ENCODE measurements around the gene SPEG.

SPEG gene

DNA sequence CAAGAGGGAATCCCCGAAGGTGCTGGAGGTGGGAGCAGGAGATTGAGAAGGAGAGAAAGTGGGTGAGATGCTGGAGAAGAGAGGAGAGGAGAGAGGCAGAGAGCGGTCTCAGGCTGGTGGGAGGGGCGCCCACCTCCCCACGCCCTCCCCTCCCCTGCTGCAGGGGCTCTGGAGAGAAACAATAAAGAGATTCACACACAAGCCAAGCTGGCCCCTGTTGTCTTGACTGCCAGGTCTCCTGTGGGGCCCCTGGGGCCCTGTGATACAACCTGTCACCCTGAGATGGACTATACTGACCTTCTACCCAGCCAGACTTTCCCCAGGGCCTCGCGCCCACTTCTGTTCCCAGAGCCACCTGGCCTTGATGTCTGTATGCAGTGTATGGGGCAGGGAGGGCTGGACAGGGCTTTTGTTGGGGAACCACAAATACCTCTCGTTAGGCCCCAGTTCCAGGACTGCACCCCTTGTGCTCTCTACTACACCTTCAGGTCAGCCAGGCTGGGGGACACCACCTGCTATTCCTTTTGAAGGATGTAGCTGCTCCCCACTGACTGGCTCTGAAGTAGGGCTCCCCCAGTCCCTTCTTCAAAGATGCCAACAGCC lies 8.0 kb upstream of the SPEG start:
- Histone ChIP-seq H3K27me3 (replicated peaks; ENCODE audit: control insufficient read depth, insufficient read depth, low read length) (no peaks in the 10 kb centered on the region), H3K9ac (ENCODE audit: low read length) (no peak overlapping the region), H3K4me1 (ENCODE audit: control insufficient read depth, insufficient read depth, low read length) (peaks cover 16% of the 10 kb centered on the region), H3K36me3 (ENCODE audit: control insufficient read depth, insufficient read depth, low read length, severe bottlenecking) (no peaks in the 10 kb centered on the region), H3K4me3 (ENCODE audit: low read length) (no peak overlapping the region), H3K9me3 (ENCODE audit: control insufficient read depth, low read length) (no peaks in the 10 kb centered on the region)
- DNase-seq (ENCODE audit: low read depth), result no peak

DNA sequence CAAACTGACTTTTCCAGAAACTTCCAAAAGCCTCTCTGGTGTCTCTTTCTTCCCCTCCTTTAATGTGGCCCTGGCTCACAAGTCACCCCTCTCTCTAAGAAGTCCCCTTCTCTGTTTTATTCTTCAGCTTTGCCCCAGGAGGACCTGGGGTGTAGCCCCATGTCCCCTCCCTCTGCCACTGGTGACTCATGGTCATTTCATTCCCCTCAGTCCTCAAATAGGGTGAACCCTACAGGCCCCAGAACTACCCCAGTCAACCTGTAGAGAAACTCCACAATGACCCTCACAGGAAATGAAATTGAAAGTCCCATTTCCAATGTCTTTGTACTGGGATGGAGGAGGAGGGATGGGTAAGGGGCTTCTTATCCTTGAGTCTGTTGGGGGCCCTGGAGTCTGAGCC lies 6.2 kb upstream of the SPEG start:
- Histone ChIP-seq H3K4me3 (ENCODE audit: low read length) (no peak overlapping the region), H3K4me1 (ENCODE audit: control insufficient read depth, insufficient read depth, low read length) (peaks cover 16% of the 10 kb centered on the region), H3K36me3 (ENCODE audit: control insufficient read depth, insufficient read depth, low read length, severe bottlenecking) (no peaks in the 10 kb centered on the region), H3K9me3 (ENCODE audit: control insufficient read depth, low read length) (no peaks in the 10 kb centered on the region), H3K27me3 (replicated peaks; ENCODE audit: control insufficient read depth, insufficient read depth, low read length) (no peaks in the 10 kb centered on the region), H3K9ac (ENCODE audit: low read length) (no peak overlapping the region)
- DNase-seq (ENCODE audit: low read depth), result no peak

DNA sequence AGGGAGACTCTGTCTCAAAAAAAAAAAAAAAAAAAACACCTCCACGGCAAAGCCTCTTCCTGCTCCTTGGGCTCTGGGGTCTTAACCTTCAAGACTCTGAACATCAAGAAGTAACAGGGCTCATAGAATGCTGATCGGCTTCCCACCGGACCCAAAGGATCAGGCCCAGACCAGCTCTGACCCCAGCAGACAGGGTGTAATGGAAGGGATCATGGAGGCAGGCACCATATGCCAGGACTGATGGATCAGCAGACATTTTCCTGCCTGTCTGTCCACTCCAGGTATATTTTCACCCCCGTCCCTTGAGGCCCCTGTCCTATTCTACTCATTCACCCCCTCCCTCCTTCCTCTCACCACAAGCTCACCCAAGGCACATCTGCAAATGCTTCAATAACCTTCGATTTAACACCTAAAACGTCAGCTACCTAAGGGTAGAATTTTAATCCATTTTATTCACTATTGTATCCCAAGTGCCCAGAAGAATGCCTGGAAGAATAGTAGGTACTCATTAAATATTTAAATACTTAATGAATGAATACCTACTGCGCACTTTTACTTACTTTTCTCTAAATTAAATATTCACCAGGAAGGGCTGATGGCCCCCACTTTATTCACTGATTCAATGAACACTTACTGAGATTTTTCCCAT lies 4.6 kb upstream of the SPEG start:
- Histone ChIP-seq H3K9ac (ENCODE audit: low read length) (no peak overlapping the region), H3K4me3 (ENCODE audit: low read length) (no peak overlapping the region), H3K4me1 (ENCODE audit: control insufficient read depth, insufficient read depth, low read length) (peaks cover 7% of the 10 kb centered on the region), H3K9me3 (ENCODE audit: control insufficient read depth, low read length) (no peaks in the 10 kb centered on the region), H3K36me3 (ENCODE audit: control insufficient read depth, insufficient read depth, low read length, severe bottlenecking) (no peaks in the 10 kb centered on the region), H3K27me3 (replicated peaks; ENCODE audit: control insufficient read depth, insufficient read depth, low read length) (no peaks in the 10 kb centered on the region)
- DNase-seq (ENCODE audit: low read depth), result no peak

DNA sequence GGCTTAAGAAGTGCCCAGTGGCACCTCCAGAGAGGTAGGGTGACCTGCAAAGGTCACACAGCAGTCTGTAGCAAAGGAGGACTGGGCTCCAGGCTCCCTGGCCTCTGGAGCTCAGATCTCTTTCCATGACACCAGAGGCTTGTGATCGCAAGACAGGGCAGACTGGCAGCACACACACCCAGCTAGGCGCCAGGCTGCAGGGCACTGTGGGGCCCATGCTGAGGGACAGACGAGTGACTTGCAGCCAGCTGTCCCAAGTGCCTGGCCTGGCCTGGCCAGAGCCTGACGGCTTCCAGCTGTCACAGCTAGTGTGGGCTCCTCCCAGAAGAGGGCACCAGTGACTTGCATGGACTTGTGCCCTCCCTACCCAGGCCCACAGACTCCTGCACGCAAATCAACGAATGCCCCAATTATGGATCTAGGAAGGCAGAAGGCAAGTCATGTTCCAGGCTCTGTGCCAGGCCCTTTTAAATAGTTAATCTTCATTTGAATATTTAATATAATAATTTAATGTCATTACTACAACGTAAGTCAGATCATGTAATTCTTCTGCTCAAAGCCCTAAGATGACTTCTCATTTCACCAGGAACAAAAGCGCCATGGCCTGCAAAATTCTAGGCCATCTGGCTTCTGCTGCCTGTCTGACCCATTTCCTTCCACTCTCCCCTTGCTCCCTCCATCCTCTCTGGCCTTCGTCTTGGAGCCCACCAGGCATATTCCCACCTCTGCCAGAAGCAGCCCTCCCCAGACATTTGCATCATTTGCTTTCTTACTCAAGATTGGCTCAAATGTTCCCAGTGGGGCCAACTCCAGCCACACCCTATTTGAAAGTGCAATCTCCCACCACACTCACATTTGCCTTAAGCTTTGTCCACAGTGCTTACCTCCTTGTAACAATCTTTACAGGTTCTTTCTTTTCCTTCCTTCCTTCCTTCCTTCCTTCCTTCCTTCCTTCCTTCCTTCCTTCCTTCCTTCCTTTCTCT lies 3.7 kb upstream of the SPEG start:
- Histone ChIP-seq H3K27me3 (replicated peaks; ENCODE audit: control insufficient read depth, insufficient read depth, low read length) (peaks cover 6% of the 10 kb centered on the region), H3K4me1 (ENCODE audit: control insufficient read depth, insufficient read depth, low read length) (peaks cover 7% of the 10 kb centered on the region), H3K36me3 (ENCODE audit: control insufficient read depth, insufficient read depth, low read length, severe bottlenecking) (no peaks in the 10 kb centered on the region), H3K9ac (ENCODE audit: low read length) (no peak overlapping the region), H3K9me3 (ENCODE audit: control insufficient read depth, low read length) (no peaks in the 10 kb centered on the region), H3K4me3 (ENCODE audit: low read length) (no peak overlapping the region)
- peak; percentile 72 for DNase-seq (ENCODE audit: low read depth)

DNA sequence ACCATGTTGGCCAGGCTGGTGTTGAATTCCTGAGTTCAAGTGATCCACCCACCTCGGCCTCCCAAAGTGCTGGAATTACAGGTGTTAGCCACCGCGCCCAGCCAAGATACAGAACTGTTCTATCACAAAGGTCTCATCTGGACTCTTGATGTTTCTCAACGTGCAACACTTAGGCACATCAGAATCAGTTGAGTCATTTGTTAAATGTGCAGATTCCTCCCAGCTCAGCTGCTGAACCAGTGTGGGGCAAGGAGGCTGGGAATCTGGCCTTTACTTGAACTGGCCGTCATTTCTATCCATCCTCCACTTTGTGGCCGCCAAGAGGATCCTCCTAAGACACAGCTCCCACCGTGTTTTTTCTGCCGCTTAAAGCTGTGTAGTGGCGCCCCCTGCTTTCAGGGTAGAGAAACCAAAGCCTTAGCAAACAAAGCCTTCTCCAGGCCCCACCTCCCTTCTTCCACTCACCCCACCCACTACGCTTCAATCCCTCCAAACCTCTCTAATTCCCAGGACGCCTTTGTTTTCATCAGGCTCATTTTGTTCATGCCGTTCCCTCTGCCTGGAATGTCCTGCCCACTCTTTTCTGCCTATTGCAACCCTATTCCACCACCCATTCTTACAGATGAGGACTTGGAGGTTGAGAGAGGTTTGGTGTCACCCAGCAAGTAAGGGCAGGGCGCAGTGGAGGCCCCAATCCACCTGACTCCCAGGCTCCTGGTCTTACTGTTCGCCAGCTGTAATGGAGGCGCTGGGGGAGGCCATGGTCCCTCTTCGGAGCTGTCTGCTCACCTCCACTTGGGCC lies 776 bp upstream of the SPEG start:
- no peaks in the 10 kb centered on the region for H3K9me3 ChIP-seq (ENCODE audit: control insufficient read depth, low read length)
- H3K4me3 ChIP-seq (ENCODE audit: low read length), result no peak overlapping the region

DNA sequence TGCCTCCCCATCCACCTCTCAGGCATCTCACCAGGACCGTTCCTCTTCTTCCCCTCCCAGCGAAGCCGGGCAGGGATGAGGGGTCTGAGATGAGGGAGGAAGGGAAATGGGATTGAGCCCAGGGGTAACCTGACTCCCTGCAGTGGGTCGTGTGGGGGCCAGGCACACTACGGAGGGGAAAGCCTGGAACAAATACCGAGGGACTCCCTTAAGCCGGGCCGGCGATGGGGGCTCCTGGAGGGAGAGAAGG lies 250 bp upstream of the SPEG start:
- Histone ChIP-seq H3K4me3 (ENCODE audit: low read length) (no peak overlapping the region), H3K36me3 (ENCODE audit: control insufficient read depth, insufficient read depth, low read length, severe bottlenecking) (no peaks in the 10 kb centered on the region), H3K9me3 (ENCODE audit: control insufficient read depth, low read length) (no peaks in the 10 kb centered on the region), H3K9ac (ENCODE audit: low read length) (peak overlapping the region; percentile 49), H3K27me3 (replicated peaks; ENCODE audit: control insufficient read depth, insufficient read depth, low read length) (peaks cover 6% of the 10 kb centered on the region), H3K4me1 (ENCODE audit: control insufficient read depth, insufficient read depth, low read length) (peaks cover 7% of the 10 kb centered on the region)
- DNase-seq (ENCODE audit: low read depth), result no peak

More for the DNA sequence above, 776 bp upstream of the SPEG start:
- peaks cover 6% of the 10 kb centered on the region for H3K27me3 ChIP-seq (replicated peaks; ENCODE audit: control insufficient read depth, insufficient read depth, low read length)
- DNase-seq (ENCODE audit: low read depth), result peak; percentile 26
- H3K9ac ChIP-seq (ENCODE audit: low read length), result peak overlapping the region; percentile 49
- H3K36me3 ChIP-seq (ENCODE audit: control insufficient read depth, insufficient read depth, low read length, severe bottlenecking), result no peaks in the 10 kb centered on the region
- H3K4me1 ChIP-seq (ENCODE audit: control insufficient read depth, insufficient read depth, low read length), result peaks cover 7% of the 10 kb centered on the region

DNA sequence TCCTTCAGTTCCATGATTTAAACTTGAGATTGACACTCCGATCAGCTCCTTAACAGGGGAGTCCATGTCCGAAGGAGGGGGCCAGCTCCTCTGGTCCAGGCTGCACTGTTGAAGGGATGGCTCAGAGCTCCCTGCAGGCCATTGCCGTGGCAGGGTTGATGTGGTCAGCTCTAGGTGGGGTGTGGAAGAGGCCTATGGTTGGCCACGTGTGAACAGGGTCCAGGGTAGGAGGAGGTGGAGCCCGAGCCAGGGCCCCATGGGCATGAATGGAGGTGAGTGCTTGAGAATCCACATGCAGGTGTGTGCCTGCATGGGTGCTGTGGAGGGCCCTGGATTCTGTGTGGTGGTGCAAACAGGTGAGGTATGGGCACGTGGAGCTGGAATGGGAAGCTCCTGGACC lies 1.1 kb downstream of the SPEG start:
- no peaks in the 10 kb centered on the region for H3K9me3 ChIP-seq (ENCODE audit: control insufficient read depth, low read length)
- peaks cover 6% of the 10 kb centered on the region for H3K27me3 ChIP-seq (replicated peaks; ENCODE audit: control insufficient read depth, insufficient read depth, low read length)
- H3K36me3 ChIP-seq (ENCODE audit: control insufficient read depth, insufficient read depth, low read length, severe bottlenecking), result no peaks in the 10 kb centered on the region
- no peak for DNase-seq (ENCODE audit: low read depth)
- H3K4me1 ChIP-seq (ENCODE audit: control insufficient read depth, insufficient read depth, low read length), result peaks cover 2% of the 10 kb centered on the region
- no peak overlapping the region for H3K9ac ChIP-seq (ENCODE audit: low read length)
- H3K4me3 ChIP-seq (ENCODE audit: low read length), result no peak overlapping the region

DNA sequence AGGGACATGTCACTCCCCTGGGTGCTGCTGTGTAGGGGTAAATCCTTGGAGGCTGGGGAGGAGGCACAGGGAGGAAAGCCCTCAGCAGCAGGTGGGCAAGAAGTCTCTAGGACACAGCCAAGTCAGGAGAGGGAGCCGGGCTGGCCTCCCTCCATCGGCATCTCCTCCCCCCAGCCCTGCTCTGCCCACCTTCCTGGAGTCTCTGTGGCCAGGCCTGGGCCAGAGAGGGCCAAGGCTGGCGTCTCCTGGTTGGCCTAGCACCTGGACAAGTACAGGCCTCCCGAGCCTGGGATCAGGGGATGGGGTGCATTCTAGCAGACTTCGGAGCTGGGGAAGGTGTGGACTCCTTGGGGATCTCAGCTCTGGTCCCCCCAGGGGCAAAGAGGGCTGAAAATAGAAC lies 1.8 kb downstream of the SPEG start:
- Histone ChIP-seq H3K4me1 (ENCODE audit: control insufficient read depth, insufficient read depth, low read length) (peaks cover 7% of the 10 kb centered on the region), H3K9me3 (ENCODE audit: control insufficient read depth, low read length) (no peaks in the 10 kb centered on the region), H3K9ac (ENCODE audit: low read length) (no peak overlapping the region), H3K36me3 (ENCODE audit: control insufficient read depth, insufficient read depth, low read length, severe bottlenecking) (no peaks in the 10 kb centered on the region), H3K4me3 (ENCODE audit: low read length) (no peak overlapping the region), H3K27me3 (replicated peaks; ENCODE audit: control insufficient read depth, insufficient read depth, low read length) (peaks cover 6% of the 10 kb centered on the region)
- no peak for DNase-seq (ENCODE audit: low read depth)

DNA sequence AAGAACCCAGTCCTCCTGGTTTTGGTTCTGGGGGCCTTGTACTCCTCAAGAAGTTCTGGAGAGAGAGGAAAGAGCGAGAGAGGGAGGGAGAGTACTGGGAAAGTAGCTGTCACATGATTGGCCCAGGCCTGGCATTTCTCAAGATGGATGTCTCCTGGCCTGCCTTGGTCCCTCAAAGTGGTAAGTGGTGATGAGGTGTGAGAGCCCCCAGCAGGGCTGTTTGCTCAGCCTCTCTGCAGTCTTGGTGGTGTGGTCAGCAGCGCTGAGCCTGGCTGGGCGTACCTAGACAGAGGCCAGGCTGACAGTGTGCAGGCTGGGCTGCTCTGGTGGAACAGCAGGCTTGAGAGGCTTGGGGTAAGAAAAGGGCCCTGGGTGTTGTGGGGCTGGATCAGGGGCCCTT lies 2.5 kb downstream of the SPEG start:
- DNase-seq (ENCODE audit: low read depth), result no peak
- Histone ChIP-seq H3K9ac (ENCODE audit: low read length) (no peak overlapping the region), H3K4me1 (ENCODE audit: control insufficient read depth, insufficient read depth, low read length) (peaks cover 8% of the 10 kb centered on the region), H3K27me3 (replicated peaks; ENCODE audit: control insufficient read depth, insufficient read depth, low read length) (peaks cover 6% of the 10 kb centered on the region), H3K9me3 (ENCODE audit: control insufficient read depth, low read length) (no peaks in the 10 kb centered on the region), H3K36me3 (ENCODE audit: control insufficient read depth, insufficient read depth, low read length, severe bottlenecking) (no peaks in the 10 kb centered on the region), H3K4me3 (ENCODE audit: low read length) (no peak overlapping the region)

DNA sequence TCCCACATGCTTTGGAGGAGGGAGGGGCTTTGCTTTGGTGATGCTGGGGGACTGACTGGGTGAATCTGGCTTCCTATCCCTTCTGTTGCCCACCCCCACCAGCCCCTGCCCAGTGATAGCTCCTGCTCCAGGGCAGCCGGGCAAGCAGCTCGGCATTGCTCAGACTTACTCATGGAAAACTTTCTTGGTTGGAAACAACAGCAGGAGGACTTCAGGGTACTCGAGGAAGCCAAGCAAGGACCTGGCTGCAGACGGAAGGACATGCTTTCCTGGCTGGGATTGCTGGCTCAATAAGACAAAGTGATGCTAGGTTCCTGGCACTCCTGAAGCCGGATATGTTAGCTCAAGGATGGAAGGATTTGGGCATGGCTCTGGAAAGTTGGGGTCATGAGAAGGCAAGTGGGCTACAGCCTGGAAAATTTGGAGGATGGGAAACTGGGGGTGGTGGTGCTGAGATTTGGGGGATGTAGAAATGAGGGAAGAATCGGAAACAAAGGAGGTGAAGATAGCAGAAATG lies 3.1 kb downstream of the SPEG start:
- H3K4me1 ChIP-seq (ENCODE audit: control insufficient read depth, insufficient read depth, low read length), result peaks cover 8% of the 10 kb centered on the region
- peaks cover 6% of the 10 kb centered on the region for H3K27me3 ChIP-seq (replicated peaks; ENCODE audit: control insufficient read depth, insufficient read depth, low read length)
- DNase-seq (ENCODE audit: low read depth), result no peak

DNA sequence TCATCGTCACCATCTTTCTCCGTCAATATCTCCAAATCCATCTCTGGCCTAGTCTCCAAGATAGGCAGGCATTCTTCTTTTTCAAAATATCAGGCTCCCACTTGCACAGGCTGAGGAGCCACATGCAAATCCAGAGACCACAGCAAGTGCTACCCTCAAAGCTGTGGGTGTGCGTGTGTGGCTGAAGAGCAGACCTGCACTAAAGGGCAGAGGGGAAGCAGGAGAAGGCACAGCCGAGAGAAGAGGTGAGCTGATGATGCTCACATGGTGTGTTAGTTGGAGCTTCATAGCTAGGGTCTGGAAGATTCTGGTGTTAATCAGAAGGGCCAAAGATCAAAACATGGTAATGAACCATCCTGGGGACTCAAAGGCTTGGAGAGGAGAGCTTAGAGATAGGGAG lies 3.8 kb downstream of the SPEG start:
- no peak overlapping the region for H3K9ac ChIP-seq (ENCODE audit: low read length)
- no peaks in the 10 kb centered on the region for H3K9me3 ChIP-seq (ENCODE audit: control insufficient read depth, low read length)
- no peak overlapping the region for H3K4me3 ChIP-seq (ENCODE audit: low read length)
- H3K27me3 ChIP-seq (replicated peaks; ENCODE audit: control insufficient read depth, insufficient read depth, low read length), result peaks cover 6% of the 10 kb centered on the region
- H3K36me3 ChIP-seq (ENCODE audit: control insufficient read depth, insufficient read depth, low read length, severe bottlenecking), result no peaks in the 10 kb centered on the region
- peaks cover 8% of the 10 kb centered on the region for H3K4me1 ChIP-seq (ENCODE audit: control insufficient read depth, insufficient read depth, low read length)
- DNase-seq (ENCODE audit: low read depth), result no peak

More for the DNA sequence above, 3.1 kb downstream of the SPEG start:
- H3K4me3 ChIP-seq (ENCODE audit: low read length), result no peak overlapping the region
- H3K36me3 ChIP-seq (ENCODE audit: control insufficient read depth, insufficient read depth, low read length, severe bottlenecking), result no peaks in the 10 kb centered on the region
- no peak overlapping the region for H3K9ac ChIP-seq (ENCODE audit: low read length)
- no peaks in the 10 kb centered on the region for H3K9me3 ChIP-seq (ENCODE audit: control insufficient read depth, low read length)
